Progenitor cell of endocrine pancreas (in vitro differentiated cells): ENCODE measurements around the gene HFM1. TPM values are rescaled to one million over a fixed set of nuclear protein-coding genes. Genes with fewer than 3 reads are reported as not detected.
"Not testable (repeated sequence)": the region's sequence is repeated elsewhere in the genome, so short reads cannot be mapped to it uniquely, and the experiment has no call there.

Experiments used
- DNase-seq: peaks from one replicate; pipeline ENCODE4 v3.0.0; 2021; ENCODE audit warnings: low spot score; ENCODE audit not compliant: unreplicated experiment
- H3K27ac Mint-ChIP-seq: 2 replicates; pipeline ENCODE4 v1.8.0; 2021; ENCODE audit warnings: mild to moderate bottlenecking, moderate library complexity, mixed read lengths
- H3K27me3 Mint-ChIP-seq: 2 replicates; pipeline ENCODE4 v1.8.0; 2021; ENCODE audit warnings: mixed read lengths
- H3K36me3 Mint-ChIP-seq: 2 replicates; pipeline ENCODE4 v1.8.0; 2022; ENCODE audit warnings: mixed read lengths; ENCODE audit not compliant: insufficient read depth
- H3K4me1 Mint-ChIP-seq: 2 replicates; pipeline ENCODE4 v1.8.0; 2021; ENCODE audit warnings: low read depth, mixed read lengths
- H3K4me3 Mint-ChIP-seq: 2 replicates; pipeline ENCODE4 v1.8.0; 2021; ENCODE audit warnings: low read depth, mild to moderate bottlenecking, moderate library complexity, mixed read lengths
- H3K9me3 Mint-ChIP-seq: 2 replicates; pipeline ENCODE4 v1.8.0; 2021; ENCODE audit warnings: low read depth, mixed read lengths
- CTCF ChIP-seq: fragments of 200-600 bp; sonication (generic); IDR thresholded peaks from one replicate; pipeline ENCODE4 v1.5.0; 2021; ENCODE audit warnings: antibody characterized with exemption, mild to moderate bottlenecking; ENCODE audit not compliant: unreplicated experiment
- total RNA-seq: library from RNA; stranded (reverse); gene quantifications from 2 replicates; pipeline ENCODE4 v1.2.1, GENCODE V29; 2021

HFM1 gene
- total RNA-seq, 1 donor from 2014 or later, result 9.5 TPM

- no peaks in the 10 kb centered on the region for H3K9me3 Mint-ChIP-seq
- no peak for DNase-seq
- no peak overlapping the region for H3K27ac Mint-ChIP-seq
- no peaks in the 10 kb centered on the region for H3K27me3 Mint-ChIP-seq
- H3K36me3 Mint-ChIP-seq, result peaks cover 6% of the 10 kb centered on the region
- no peak overlapping the region for H3K4me3 Mint-ChIP-seq
- TF ChIP-seq CTCF, result no peak
- no peaks in the 10 kb centered on the region for H3K4me1 Mint-ChIP-seq
Measured at GRCh38 chr1:91393042-91393441, 11.6 kb downstream of the HFM1 start.

GRCh38 chr1:91386109-91386508 is 18.5 kb downstream of the HFM1 start:
- TF ChIP-seq CTCF, result no peak
- Mint-ChIP-seq H3K27ac (no peak overlapping the region), H3K36me3 (peaks cover 1% of the 10 kb centered on the region), H3K4me3 (no peak overlapping the region), H3K27me3 (no peaks in the 10 kb centered on the region), H3K9me3 (no peaks in the 10 kb centered on the region), H3K4me1 (peaks cover 11% of the 10 kb centered on the region)
- DNase-seq, result no peak

GRCh38 chr1:91383456-91383855 is 21.2 kb downstream of the HFM1 start:
- no peak overlapping the region for H3K4me3 Mint-ChIP-seq
- no peak for TF ChIP-seq CTCF
- H3K27ac Mint-ChIP-seq, result no peak overlapping the region
- H3K36me3 Mint-ChIP-seq, result no peaks in the 10 kb centered on the region
- H3K4me1 Mint-ChIP-seq, result peaks cover 11% of the 10 kb centered on the region
- no peaks in the 10 kb centered on the region for H3K9me3 Mint-ChIP-seq
- DNase-seq, result no peak
- H3K27me3 Mint-ChIP-seq, result no peaks in the 10 kb centered on the region

GRCh38 chr1:91381844-91382243 is 22.8 kb downstream of the HFM1 start:
- Mint-ChIP-seq H3K27me3 (no peaks in the 10 kb centered on the region), H3K9me3 (no peaks in the 10 kb centered on the region), H3K27ac (no peak overlapping the region), H3K4me3 (no peak overlapping the region), H3K36me3 (no peaks in the 10 kb centered on the region), H3K4me1 (peaks cover 11% of the 10 kb centered on the region)
- no peak for DNase-seq
- no peak for TF ChIP-seq CTCF

- H3K4me3 Mint-ChIP-seq, result no peak overlapping the region
- peaks cover 16% of the 10 kb centered on the region for H3K36me3 Mint-ChIP-seq
- no peak for DNase-seq
- TF ChIP-seq CTCF, result no peak
- H3K9me3 Mint-ChIP-seq, result peaks cover 8% of the 10 kb centered on the region
- H3K27ac Mint-ChIP-seq, result no peak overlapping the region
- H3K4me1 Mint-ChIP-seq, result no peaks in the 10 kb centered on the region
- no peaks in the 10 kb centered on the region for H3K27me3 Mint-ChIP-seq
Measured at GRCh38 chr1:91374086-91374485, 30.6 kb downstream of the HFM1 start.

DNA sequence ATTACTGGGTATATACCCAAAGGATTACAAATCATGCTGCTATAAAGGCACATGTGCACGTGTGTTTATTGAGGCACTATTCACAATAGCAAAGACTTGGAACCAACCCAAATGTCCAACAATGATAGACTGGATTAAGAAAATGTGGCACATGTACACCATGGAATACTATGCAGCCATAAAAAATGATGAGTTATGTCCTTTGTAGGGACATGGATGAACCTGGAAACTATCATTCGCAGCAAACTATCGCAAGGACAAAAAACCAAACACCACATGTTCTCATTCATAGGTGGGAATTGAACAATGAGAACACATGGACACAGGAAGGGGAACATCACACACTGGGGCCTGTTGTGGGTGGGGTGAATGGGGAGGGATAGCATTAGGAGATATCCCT is 32.4 kb downstream of the HFM1 start:
- H3K27ac Mint-ChIP-seq, result not testable (repeated sequence)
- peaks cover 22% of the 10 kb centered on the region for H3K9me3 Mint-ChIP-seq

More for the DNA sequence above, 32.4 kb downstream of the HFM1 start:
- H3K4me3 Mint-ChIP-seq, H3K27me3 Mint-ChIP-seq, H3K4me1 Mint-ChIP-seq, DNase-seq: not testable (repeated sequence)
- H3K36me3 Mint-ChIP-seq, result peaks cover 33% of the 10 kb centered on the region
